Retinal pigment epithelial cell (primary cell): ENCODE data around the gene NKX1-2.

Source experiments
- DNase-seq: peaks from one replicate; pipeline ENCODE4 v3.0.0-alpha.2; 2010; ENCODE audit warnings: low read depth
- H3K4me3 ChIP-seq: 2 replicates; pipeline ENCODE4 v1.5.1; 2011; ENCODE audit warnings: mild to moderate bottlenecking, low read length, control low read depth, moderate library complexity
- TF ChIP-seq, protein P1 (sequence below): conservative IDR thresholded peaks from 2 replicates; pipeline ENCODE4 v1.5.1; 2011; ENCODE audit warnings: low read depth, low read length, control low read depth, inconsistent platforms

Gene NKX1-2

DNA sequence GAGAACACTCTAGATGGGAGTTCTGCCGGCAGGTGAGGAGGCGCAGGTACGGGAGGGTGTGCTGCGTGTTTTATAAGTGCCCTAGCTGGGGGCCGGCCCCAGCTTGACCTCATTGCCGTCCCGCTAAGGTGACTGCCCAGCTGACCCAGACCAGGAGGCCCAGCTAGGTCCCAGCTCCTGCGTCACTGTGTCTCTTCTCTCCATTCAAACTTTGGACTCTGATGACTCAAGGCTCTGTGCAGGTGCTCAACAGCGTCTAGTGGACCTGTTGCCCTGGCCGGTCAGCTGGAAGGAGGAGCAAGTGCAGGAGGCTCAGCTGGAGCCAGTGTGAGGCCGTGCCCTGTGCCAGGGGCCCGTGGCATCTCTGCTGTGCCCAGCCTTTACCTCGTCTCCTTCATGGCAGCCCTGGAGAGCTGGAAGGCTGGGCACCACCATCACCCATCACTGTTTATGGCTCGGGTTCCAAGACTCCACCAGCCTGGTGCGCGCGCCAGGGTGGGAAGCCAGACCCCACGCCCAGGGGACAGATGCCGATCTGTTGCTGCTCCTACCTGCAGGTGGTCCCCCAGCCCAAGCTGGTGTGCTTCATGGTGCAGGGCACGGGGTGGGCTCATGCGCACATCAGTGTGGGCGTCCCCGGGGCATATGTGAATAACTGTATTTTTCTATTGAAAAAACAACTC lies 26.3 kb upstream of the NKX1-2 start:
- no peak overlapping the region for H3K4me3 ChIP-seq
- DNase-seq: no peak
- TF ChIP-seq, protein P1, sequence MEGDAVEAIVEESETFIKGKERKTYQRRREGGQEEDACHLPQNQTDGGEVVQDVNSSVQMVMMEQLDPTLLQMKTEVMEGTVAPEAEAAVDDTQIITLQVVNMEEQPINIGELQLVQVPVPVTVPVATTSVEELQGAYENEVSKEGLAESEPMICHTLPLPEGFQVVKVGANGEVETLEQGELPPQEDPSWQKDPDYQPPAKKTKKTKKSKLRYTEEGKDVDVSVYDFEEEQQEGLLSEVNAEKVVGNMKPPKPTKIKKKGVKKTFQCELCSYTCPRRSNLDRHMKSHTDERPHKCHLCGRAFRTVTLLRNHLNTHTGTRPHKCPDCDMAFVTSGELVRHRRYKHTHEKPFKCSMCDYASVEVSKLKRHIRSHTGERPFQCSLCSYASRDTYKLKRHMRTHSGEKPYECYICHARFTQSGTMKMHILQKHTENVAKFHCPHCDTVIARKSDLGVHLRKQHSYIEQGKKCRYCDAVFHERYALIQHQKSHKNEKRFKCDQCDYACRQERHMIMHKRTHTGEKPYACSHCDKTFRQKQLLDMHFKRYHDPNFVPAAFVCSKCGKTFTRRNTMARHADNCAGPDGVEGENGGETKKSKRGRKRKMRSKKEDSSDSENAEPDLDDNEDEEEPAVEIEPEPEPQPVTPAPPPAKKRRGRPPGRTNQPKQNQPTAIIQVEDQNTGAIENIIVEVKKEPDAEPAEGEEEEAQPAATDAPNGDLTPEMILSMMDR: no peak

DNA sequence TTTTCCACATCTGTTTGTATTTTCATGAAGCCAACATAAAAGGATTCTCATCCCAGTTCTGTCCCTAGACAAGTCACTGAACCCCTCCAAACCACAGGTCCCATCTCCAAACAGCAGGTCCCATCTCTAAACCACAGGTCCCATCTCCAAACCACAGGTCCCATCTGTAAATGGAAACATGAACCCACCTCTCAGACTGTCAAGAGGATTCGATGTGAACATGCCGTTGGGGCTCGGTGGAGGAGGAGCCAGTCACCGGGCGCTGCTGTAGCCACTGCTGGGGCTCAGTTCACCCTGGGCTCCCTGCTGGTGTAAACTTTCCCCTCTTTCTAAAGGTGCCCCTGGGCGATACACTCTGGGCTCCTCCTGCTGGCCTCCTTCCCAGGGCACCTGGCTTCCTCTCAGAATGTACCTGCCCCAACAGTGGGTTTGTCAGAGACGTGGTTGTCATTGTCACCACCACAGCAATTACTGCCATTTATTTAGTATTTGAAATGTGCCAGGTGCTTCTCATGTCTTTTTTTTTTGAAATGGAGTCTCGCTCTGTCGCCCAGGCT lies 24.8 kb upstream of the NKX1-2 start:
- DNase-seq: no peak
- H3K4me3 ChIP-seq: no peak overlapping the region
- TF ChIP-seq, protein P1: no peak

DNA sequence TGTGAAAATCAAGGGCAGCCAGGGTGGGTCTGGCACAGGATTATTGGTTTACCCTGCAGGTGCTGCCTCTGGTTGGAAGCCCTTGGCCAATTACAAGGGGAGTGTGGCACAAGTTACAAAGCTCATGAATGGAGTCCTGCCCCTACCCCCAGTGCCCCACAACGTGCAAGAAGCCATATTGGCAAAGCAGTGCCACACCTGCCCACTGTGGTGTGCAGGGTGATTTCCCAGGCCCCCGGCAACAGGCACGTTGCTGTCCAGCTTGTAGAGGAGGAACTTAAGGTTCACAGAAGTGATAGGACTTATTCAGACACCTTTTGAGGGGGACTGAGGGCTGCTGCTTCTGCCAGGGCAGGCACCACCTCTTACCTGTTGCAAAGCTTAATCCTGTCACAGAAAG lies 23.2 kb upstream of the NKX1-2 start:
- TF ChIP-seq, protein P1: no peak
- no peak for DNase-seq
- H3K4me3 ChIP-seq: no peak overlapping the region

DNA sequence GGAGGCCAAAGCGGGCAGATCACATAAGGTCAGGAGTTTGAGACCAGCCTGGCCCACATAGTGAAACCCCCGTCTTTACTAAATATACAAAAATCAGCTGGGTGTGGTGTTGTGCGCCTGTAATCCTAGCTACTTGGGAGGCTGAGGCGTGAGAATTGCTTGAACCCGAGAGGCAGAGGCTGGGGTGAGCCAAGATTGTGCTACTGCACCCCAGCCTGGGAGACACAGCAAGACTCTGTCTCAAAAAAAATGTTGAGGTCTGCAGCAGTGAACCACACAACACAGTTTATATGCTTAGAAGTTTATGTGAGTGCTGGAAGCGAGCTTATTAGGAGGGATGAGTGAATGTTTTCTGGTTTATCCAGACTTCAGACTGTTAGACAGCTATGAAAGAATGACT lies 22.2 kb upstream of the NKX1-2 start:
- no peak for DNase-seq
- H3K4me3 ChIP-seq: no peak overlapping the region
- TF ChIP-seq, protein P1: no peak

DNA sequence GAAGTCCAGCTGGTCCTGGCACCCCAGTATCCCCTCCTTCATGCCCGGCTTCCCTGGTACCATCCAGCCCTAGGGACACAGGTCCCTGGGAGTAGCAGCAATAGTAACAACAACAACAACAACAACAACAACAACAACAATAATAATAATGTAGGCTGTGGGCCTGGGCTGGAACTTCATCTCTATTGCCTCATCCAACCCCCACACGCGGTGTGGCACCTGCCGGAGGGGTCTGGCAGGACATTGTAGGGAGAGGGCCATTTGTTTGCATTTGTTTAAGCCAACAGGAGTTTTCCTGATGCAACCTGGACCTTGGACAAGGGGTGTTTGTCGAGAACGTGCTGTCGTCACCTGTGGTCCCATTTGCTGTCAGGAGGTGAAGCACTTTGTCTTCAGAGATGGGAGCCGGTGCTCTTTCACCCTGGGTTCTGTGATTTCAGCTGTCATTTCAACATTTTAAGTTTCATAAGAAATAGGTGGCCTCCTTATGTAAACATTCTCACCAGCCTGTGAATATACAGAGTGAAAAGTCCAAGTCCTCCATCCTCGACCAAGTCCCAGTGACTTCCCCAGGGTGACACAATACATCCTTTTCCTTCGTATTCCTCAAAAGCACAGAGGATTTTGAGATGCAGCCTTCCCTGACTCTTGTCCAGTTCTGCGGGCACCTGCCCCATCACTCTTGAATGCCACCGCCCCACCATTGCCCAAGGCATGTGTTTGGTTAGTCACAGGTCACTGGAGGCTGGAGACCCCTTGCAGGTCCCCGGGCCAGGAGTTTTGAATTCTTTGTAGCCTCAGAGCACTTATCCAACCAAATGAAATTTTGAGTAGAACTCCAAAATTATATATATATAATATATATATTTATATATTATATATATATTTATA lies 21.0 kb upstream of the NKX1-2 start:
- DNase-seq: no peak
- TF ChIP-seq, protein P1: no peak
- no peak overlapping the region for H3K4me3 ChIP-seq

DNA sequence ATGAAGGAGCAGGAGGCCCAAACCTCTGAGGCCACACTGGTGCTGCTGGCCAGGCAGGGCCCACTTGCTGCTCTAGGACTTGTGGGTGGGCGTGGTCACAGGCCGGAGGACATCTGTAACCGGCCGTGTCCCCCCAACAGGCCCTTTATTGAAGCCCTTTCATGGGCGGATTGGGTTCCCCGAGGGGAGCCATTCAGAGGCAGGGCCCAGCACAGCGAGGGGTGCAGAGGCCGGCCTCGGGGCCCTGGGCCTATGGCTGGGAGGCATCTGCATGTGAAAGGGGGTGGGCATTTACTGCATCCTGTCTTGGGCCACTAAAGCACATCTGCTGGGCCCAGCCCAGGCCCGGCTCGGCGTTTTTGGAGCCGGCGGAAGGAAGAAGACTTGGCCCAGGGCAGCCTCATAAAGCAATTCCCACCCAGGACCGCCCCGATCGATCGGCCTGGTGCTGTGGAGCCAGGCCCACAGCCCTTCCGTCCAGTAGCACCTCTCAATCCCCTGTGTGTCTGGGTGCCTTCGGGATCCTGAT lies 20.2 kb upstream of the NKX1-2 start:
- TF ChIP-seq, protein P1: no peak
- H3K4me3 ChIP-seq: no peak overlapping the region
- no peak for DNase-seq
